ENCODE results near the gene RYR1. TPM values are rescaled to one million over a fixed set of nuclear protein-coding genes. Genes with fewer than 3 reads are reported as not detected.
"Not testable (repeated sequence)": the region's sequence is repeated elsewhere in the genome, so short reads cannot be mapped to it uniquely, and the experiment has no call there.

RYR1 gene
- total RNA-seq, 1 donor from 2014 or later: 4.9 TPM

DNA sequence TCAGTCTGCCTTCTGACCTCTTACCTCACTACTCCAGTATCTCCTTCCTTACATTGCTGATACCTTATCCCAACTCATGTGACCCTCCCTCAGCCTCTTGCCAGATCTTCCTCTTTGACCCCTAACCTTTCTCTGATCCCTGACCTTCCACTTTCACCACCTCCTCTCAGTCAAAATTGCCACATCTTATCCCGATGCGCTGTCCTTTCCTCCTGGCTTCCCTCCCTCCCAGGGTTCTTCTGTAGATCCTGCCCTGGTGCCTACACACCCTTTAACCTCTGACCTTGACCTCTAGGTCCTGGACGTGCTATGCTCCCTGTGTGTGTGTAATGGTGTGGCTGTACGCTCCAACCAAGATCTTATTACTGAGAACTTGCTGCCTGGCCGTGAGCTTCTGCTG is 23.7 kb downstream of the RYR1 start:
- no peak for DNase-seq (ENCODE audit: low spot score)

- DNase-seq (ENCODE audit: low spot score): no peak
Observed at GRCh38 chr19:38457690-38458405, 24.4 kb downstream of the RYR1 start.

DNA sequence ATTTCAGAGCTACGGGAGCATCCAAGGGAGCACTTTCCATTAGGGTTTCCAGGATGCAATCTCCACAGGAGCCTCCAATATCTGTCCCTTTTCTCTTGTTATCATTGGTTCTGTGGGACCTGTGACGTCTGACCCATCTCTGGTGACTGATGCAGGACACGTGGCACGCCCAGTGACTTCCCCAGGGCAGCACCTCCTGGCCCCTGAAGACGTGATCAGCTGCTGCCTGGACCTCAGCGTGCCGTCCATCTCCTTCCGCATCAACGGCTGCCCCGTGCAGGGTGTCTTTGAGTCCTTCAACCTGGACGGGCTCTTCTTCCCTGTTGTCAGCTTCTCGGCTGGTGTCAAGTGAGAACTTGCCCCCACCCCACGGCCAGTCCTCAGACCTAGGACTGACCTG is 25.5 kb downstream of the RYR1 start:
- DNase-seq (ENCODE audit: low spot score): no peak

- no peak for DNase-seq (ENCODE audit: low spot score)
Observed at GRCh38 chr19:38463365-38463764, 29.9 kb downstream of the RYR1 start.

- DNase-seq (ENCODE audit: low spot score): no peak
Observed at GRCh38 chr19:38464421-38465082, 31.1 kb downstream of the RYR1 start.

- DNase-seq (ENCODE audit: low spot score): no peak
Observed at GRCh38 chr19:38466050-38466449, 32.6 kb downstream of the RYR1 start.

- DNase-seq (ENCODE audit: low spot score): no peak
Observed at GRCh38 chr19:38467541-38468525, 34.3 kb downstream of the RYR1 start.

DNA sequence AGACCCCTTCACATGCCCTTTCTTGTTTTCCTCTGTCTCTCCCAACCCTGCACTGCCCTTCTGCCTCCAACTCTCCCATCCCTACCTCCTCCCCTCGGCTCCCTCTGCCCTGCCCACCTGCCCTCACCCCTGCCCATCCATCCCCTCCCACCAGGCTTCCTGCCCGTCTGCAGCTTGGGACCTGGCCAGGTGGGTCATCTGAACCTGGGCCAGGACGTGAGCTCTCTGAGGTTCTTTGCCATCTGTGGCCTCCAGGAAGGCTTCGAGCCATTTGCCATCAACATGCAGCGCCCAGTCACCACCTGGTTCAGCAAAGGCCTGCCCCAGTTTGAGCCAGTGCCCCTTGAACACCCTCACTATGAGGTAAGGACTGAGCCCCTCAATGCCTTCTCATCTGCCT is 35.7 kb downstream of the RYR1 start:
- no peak for DNase-seq (ENCODE audit: low spot score)

DNA sequence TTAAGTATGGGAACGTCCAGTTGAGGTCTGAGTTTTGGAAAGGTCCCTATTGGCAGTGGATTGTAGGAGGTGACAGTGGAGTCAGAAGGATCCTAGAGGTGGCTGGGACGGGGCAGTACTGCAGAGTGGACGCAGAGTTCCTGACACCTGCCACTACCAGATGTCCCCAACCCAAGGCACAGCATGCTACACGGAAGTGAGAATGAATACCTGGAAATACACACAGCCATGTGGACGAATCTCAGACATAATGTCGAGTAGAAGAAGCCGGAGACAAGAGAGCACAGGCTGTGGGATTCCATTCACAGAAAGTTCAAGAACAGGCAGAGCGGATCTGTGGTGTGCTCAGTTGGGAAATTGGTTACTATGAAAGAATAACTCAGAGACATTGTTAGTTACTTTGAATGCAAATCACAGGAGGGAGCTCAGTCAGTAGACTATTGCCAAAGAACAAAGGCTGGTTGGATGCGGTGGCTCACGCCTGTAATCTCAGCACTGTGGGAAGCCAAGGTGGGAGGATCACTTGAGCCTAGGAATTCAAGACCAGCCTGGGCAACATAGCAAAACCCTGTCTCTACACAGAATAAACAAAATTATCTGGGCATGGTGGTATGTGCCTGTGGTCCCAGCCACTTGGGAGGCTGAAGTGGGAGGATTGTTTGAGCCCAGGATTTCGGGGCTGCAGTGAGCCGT is 37.4 kb downstream of the RYR1 start:
- no peak for DNase-seq (ENCODE audit: low spot score)

GRCh38 chr19:38472725-38473124 is 39.2 kb downstream of the RYR1 start:
- not testable (repeated sequence) for DNase-seq (ENCODE audit: low spot score)

- DNase-seq (ENCODE audit: low spot score): no peak
Observed at GRCh38 chr19:38473201-38473600, 39.7 kb downstream of the RYR1 start.

DNA sequence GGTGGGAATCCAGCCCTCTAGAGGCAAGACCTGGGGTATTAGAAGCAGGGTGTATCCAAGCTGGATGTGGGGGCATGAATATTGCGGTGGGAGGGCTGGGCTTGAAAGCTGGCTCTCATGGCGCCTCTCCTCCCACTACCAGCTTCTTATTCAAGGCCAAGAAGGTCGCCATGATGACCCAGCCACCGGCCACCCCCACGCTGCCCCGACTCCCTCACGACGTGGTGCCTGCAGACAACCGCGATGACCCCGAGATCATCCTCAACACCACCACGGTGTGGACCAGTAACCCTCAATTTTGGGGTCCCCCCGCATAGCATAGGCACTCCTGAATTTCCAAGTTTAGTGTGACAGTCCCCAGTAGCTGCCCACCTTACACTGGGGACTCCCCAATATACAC is 41.7 kb downstream of the RYR1 start:
- DNase-seq (ENCODE audit: low spot score): no peak

DNA sequence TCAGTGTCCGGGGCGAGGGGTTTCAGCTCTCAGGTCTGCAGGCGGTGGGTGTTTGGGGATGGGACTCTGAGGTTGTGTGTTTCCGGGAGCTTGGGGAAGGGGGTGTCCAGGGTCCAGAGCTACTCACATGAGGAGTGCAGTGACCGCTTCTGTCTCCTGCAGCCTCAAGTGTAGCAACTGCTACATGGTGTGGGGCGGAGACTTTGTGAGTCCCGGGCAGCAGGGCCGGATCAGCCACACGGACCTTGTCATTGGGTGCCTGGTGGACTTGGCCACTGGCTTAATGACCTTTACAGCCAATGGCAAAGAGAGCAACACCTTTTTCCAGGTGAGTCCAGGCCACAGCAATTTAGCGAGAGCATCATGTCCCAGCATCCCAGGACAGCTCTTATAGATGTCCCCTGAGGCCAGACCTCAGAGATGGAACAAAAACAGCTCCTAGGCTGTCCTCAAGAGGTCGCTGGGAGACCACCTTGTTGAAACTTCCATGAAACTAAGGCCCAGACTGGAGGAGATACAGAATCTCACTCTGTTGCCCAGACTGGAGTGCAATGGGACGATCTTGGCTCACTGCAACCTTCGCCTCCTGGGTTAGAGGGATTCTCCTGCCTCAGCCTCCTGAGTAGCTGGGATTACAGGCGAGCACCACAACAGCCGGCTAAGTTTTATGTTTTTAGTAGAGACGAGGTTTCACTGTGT is 44.9 kb downstream of the RYR1 start:
- DNase-seq (ENCODE audit: low spot score): no peak

DNA sequence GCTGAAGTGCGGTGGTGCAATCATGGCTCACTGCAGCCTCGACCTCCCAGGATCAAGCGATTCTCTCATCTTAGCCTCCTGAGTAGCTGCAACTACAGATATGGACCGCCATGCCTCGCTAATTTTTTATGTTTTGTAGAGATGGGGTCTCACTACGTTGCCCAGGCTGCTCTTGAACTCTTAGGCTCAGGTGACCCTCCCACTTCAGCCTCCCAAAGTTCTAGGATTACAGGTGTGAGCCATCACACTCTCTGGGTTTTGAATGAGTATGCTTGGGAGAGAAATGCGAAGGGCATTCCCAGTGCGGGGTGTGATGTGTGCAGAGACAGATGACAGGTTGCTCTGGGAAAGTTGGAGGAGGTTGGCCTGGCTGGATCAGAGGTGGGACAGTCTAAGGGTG is 49.0 kb downstream of the RYR1 start:
- no peak for DNase-seq (ENCODE audit: low spot score)

GRCh38 chr19:38483016-38483630 is 49.6 kb downstream of the RYR1 start:
- no peak for DNase-seq (ENCODE audit: low spot score)

DNA sequence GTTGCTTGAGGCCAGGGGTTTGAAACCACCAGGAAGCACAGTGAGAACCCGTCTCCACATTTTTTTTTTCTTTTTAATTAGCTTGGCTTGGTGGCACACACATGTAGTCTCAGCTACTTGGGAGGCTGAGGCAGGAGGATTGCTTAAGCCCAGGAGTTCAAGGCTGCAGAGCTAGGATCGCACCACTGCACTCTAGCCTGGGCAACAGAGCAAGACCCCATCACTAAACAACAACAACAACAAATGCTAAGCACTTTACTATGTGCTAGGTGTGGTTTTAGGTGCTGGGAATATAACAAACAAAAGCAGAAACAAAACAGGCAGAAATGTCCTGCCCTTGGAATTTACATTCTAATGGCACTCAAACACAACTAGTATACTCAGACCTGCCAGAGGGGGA is 51.3 kb downstream of the RYR1 start:
- DNase-seq (ENCODE audit: low spot score): no peak

DNA sequence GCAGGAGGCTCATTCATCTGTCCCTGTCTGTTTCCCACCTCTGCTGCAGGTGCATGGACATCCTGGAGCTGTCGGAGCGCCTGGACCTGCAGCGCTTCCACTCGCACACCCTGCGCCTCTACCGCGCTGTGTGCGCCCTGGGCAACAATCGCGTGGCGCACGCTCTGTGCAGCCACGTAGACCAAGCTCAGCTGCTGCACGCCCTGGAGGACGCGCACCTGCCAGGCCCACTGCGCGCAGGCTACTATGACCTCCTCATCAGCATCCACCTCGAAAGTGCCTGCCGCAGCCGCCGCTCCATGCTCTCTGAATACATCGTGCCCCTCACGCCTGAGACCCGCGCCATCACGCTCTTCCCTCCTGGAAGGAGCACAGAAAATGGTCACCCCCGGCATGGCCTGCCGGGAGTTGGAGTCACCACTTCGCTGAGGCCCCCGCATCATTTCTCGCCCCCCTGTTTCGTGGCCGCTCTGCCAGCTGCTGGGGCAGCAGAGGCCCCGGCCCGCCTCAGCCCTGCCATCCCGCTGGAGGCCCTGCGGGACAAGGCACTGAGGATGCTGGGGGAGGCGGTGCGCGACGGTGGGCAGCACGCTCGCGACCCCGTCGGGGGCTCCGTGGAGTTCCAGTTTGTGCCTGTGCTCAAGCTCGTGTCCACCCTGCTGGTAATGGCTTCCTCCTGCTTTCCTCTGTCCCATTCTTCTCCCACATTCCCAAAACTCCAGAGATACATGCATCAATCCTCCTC is 52.2 kb downstream of the RYR1 start:
- DNase-seq (ENCODE audit: low spot score): no peak

DNA sequence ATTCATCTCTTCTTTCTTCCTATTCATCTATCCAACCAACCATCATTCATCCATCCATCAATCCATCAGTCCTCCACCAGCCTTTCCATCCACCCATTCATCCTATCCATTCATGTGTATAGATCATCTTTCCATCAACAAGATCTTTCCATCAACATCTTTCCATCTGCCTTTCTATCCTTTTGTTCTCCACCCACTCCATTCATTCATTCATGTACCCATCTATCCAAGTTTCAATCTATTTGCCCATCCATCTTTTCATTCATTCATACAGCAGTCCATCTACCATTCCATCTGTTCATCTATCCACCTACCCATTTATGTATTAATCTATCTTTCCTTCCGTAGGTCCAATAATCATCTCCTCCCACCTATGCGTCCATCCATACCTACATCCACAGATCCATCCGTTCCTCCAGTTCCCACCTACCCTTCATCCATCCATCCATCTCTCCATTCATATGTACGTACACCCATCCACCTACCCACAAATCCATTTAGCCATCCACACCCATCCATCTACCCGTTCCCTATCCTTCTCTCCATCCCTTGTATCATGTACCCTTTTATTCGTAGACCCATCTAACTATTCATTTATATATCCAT is 53.3 kb downstream of the RYR1 start:
- no peak for DNase-seq (ENCODE audit: low spot score)

DNA sequence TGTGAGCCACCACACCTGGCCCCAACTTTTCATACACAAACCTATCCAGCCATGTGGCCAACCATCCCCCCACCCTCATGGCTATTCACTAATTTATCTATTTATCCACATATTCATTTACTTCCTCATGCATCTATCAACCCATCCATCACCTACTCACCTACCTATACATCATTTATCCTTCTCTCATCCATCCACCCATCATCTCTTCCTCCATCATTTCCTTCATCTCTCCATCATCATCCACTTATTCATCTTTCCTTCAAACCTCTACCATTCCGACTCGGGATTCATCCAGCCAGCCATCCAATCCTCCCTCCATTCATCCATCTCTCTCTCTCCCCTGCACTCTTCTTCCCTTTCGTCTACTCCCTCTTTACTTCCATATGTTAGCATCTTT is 54.6 kb downstream of the RYR1 start:
- DNase-seq (ENCODE audit: low spot score): no peak
